Large intestine (tissue), 3 donors: ENCODE data around the gene ASS1. TPM values are rescaled to one million over a fixed set of nuclear protein-coding genes. Genes with fewer than 3 reads are reported as not detected.

Source experiments
- DNase-seq, 2 donors: peaks; one replicate each; pipeline versions ENCODE4 v3.0.0 to v3.0.0-alpha.2; 2013
- H3K27ac ChIP-seq: one replicate; pipeline ENCODE4 v1.5.1; 2013; ENCODE audit warnings: low read length
- H3K27me3 ChIP-seq: 2 replicates; pipeline ENCODE4 v1.6.1; 2013; ENCODE audit warnings: low read length; ENCODE audit not compliant: control insufficient read depth, insufficient read depth
- H3K36me3 ChIP-seq: 2 replicates; pipeline ENCODE4 v1.6.1; 2013; ENCODE audit warnings: low read length; ENCODE audit not compliant: control insufficient read depth, insufficient read depth
- H3K4me1 ChIP-seq: one replicate; pipeline ENCODE4 v1.6.1; 2013; ENCODE audit warnings: low read length; ENCODE audit not compliant: control insufficient read depth, insufficient read depth
- H3K4me3 ChIP-seq: one replicate; pipeline ENCODE4 v1.5.1; 2013; ENCODE audit warnings: low read length
- H3K9me3 ChIP-seq: one replicate; pipeline ENCODE4 v1.6.1; 2013; ENCODE audit warnings: mild to moderate bottlenecking, low read depth, low read length, moderate library complexity; ENCODE audit not compliant: control insufficient read depth
- WGBS: methylation state at CpG from one replicate; pipeline ENCODE4 v1.1.5; 2013; ENCODE audit warnings: low lambda C conversion rate; ENCODE audit not compliant: insufficient coverage; 5-methylcytosine and 5-hydroxymethylcytosine counted together
- polyA plus RNA-seq: library from polyadenylated mRNA; unstranded; fragments of 120-200 nt; gene quantifications from one replicate; pipeline ENCODE4 v1.2.1, GENCODE V29; 2013

ASS1 gene
- polyA plus RNA-seq, 1 donor = 704 TPM

DNA sequence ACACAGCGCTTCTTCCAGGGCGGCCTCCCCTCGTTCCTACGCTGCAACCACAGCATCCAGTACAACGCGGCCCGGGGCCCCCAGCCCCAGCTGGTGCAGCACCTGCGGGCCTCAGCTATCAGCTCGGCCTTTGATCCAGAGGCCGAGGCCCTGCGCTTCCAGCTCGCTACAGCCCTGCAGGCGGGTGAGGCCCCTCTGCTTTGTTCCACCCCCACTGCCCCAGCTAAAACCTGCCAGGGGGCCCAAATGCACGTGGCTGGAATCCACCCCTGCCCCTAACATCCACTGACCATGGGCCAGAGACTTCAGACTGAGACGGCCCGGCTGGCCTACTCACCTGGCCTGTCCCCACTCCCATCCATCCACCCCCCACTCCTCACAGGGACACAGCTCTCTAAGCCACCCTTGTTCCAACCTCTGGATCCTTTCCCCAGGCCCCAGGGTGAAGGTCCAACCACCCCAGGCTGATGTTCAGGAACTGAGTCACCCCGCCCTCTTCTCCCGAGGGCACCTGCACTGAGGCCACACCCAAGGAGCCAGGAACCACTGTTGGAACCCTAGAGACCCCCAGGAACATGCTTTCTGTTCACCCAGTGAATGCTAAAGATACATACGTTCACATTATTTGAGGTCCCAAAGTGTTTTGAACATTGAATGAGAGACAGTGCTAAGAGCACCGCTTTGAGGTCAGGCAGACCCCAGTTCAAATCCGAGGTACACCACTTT, 18.9 kb upstream of the ASS1 start:
- H3K4me1 ChIP-seq = peaks cover 44% of the 10 kb centered on the region
- WGBS = no CpG with 5 or more reads among the region's 21 CpGs
- peak overlapping the region; percentile 95 for H3K27ac ChIP-seq
- H3K36me3 ChIP-seq = peaks cover 12% of the 10 kb centered on the region
- H3K4me3 ChIP-seq = peak overlapping the region; percentile 10
- H3K9me3 ChIP-seq = peaks cover 17% of the 10 kb centered on the region
- DNase-seq = peak; percentile 90 to 98
- H3K27me3 ChIP-seq = no peaks in the 10 kb centered on the region

DNA sequence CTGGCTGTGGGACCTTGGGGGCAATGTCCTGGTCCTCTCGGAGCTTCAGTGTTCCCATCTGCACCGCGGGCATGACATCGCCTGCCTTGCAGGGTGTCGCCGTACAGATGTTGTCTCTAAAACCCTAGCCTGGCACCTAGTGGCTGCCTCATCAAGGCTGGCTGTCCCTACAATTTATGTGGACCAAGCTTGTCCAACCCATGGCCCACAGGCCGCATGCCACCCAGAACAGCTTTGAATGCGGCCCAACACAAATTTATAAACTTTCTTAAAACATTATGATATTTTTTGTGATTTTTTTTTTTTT, 18.3 kb upstream of the ASS1 start:
- WGBS = no CpG with 5 or more reads among the region's 8 CpGs
- Histone ChIP-seq H3K4me1 (peaks cover 44% of the 10 kb centered on the region), H3K9me3 (peaks cover 22% of the 10 kb centered on the region), H3K36me3 (peaks cover 12% of the 10 kb centered on the region), H3K4me3 (no peak overlapping the region), H3K27me3 (no peaks in the 10 kb centered on the region), H3K27ac (peak overlapping the region; percentile 95)
- no peak for DNase-seq

DNA sequence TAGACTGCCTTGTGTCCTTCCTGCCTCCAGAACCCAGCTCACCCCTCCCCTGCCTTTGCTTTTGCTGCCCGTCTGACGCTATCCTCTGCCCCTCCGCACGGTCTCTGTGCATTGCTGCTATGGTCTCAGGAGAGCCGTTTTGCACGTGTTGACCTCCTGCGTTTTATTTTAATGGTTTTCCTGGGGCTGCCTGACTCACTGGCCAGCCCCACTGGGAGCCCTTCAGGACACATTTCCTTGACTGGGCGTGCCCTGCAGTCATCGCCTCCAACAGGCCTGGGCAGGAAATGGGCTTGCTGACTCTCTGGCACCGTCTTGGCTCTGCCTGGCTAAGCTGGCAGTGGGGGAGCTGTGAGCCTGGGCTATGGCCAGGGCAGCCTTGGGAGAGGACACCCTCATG, 17.9 kb upstream of the ASS1 start:
- peaks cover 12% of the 10 kb centered on the region for H3K36me3 ChIP-seq
- no peaks in the 10 kb centered on the region for H3K27me3 ChIP-seq
- H3K27ac ChIP-seq = peak overlapping the region; percentile 95
- no peak overlapping the region for H3K4me3 ChIP-seq
- WGBS = no CpG with 5 or more reads among the region's 10 CpGs
- peaks cover 24% of the 10 kb centered on the region for H3K9me3 ChIP-seq
- peak in 1 of 2 donors; percentile 68 for DNase-seq
- H3K4me1 ChIP-seq = peaks cover 44% of the 10 kb centered on the region

DNA sequence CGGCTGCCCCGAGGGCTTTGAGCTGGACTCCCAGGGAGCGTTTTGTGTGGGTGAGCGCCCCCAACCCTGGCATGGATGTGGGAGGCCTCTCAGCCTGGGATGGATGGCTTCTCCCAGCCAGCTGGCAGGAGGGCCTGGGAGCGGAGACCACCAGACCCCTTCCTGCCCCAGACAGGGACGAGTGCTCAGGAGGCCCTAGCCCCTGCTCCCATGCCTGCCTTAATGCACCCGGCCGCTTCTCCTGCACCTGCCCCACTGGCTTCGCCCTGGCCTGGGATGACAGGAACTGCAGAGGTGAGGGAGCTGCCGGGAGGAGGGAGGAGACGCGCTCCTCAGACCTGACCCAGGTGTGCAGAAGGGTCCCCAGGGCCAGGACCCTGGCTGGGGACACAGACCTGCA, 17.4 kb upstream of the ASS1 start:
- no CpG with 5 or more reads among the region's 12 CpGs for WGBS
- Histone ChIP-seq H3K36me3 (peaks cover 15% of the 10 kb centered on the region), H3K9me3 (peaks cover 24% of the 10 kb centered on the region), H3K4me3 (no peak overlapping the region), H3K4me1 (peaks cover 44% of the 10 kb centered on the region), H3K27ac (peak overlapping the region; percentile 95), H3K27me3 (no peaks in the 10 kb centered on the region)
- no peak for DNase-seq

DNA sequence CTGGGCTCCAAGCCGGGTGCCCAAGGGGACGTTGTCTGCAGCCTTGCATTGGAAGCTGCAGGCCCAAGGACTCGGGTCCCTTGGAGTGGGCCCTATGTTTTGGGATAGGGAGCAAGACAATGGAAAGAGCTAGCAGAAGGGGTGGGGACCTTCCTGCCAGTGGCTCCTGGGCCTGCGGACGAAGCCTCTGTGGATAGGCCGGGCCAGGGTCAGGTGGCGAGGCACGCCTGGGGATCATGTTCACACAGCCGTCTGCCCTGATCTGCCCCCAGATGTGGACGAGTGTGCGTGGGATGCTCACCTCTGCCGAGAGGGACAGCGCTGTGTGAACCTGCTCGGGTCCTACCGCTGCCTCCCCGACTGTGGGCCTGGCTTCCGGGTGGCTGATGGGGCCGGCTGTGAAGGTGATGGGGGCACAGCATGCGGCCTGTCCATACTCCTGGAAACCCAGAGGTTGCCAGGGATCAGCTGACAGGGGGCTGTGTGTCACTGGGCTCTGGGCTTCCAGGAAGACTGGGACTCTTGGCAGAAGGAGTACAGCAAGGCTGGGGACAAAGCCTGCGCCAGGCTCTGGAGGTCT, 16.6 kb upstream of the ASS1 start:
- Histone ChIP-seq H3K4me3 (no peak overlapping the region), H3K4me1 (peaks cover 47% of the 10 kb centered on the region), H3K27ac (no peak overlapping the region), H3K9me3 (peaks cover 24% of the 10 kb centered on the region), H3K27me3 (peaks cover 5% of the 10 kb centered on the region), H3K36me3 (peaks cover 11% of the 10 kb centered on the region)
- DNase-seq = no peak
- WGBS = no CpG with 5 or more reads among the region's 20 CpGs

DNA sequence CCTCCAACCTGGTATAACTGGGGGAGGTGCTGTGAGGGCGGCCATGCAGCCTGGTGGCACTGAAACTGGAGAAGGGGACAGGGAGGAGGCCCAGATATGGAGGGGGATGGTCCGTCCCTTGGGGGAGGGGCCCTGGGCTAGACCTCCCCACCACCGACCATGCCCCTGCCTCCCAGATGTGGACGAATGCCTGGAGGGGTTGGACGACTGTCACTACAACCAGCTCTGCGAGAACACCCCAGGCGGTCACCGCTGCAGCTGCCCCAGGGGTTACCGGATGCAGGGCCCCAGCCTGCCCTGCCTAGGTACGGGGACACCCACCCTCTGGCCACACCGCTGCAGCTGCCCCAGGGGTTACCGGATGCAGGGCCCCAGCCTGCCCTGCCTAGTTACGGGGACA, 15.4 kb upstream of the ASS1 start:
- no peak for DNase-seq
- H3K27ac ChIP-seq = no peak overlapping the region
- H3K9me3 ChIP-seq = peaks cover 27% of the 10 kb centered on the region
- no CpG with 5 or more reads among the region's 13 CpGs for WGBS
- H3K4me1 ChIP-seq = peaks cover 46% of the 10 kb centered on the region
- H3K36me3 ChIP-seq = peaks cover 11% of the 10 kb centered on the region
- H3K27me3 ChIP-seq = peaks cover 14% of the 10 kb centered on the region
- H3K4me3 ChIP-seq = no peak overlapping the region

DNA sequence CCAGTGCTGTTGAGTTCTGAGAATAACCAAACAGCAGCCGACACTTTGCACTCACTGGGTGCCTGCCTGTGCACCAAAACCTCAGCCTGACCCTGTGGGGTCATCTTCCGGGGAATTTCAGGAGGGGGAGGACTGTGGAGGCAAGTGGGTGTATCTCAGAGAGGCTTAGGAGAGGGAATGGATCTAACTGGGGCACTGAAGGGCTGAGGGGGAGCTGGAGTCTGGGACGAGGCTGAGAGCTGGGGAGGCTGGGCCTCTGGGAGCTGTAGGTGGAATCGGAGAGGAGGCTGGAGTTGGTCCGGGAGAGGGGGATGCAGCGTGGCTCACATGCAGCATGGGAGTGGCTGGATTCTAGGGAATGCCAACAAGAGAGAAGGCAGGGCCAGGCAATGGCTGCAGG, 14.9 kb upstream of the ASS1 start:
- no peak for DNase-seq
- H3K9me3 ChIP-seq = peaks cover 27% of the 10 kb centered on the region
- no peak overlapping the region for H3K4me3 ChIP-seq
- WGBS = no CpG with 5 or more reads among the region's 6 CpGs
- peaks cover 42% of the 10 kb centered on the region for H3K4me1 ChIP-seq
- H3K27me3 ChIP-seq = peaks cover 14% of the 10 kb centered on the region
- peaks cover 11% of the 10 kb centered on the region for H3K36me3 ChIP-seq
- no peak overlapping the region for H3K27ac ChIP-seq

DNA sequence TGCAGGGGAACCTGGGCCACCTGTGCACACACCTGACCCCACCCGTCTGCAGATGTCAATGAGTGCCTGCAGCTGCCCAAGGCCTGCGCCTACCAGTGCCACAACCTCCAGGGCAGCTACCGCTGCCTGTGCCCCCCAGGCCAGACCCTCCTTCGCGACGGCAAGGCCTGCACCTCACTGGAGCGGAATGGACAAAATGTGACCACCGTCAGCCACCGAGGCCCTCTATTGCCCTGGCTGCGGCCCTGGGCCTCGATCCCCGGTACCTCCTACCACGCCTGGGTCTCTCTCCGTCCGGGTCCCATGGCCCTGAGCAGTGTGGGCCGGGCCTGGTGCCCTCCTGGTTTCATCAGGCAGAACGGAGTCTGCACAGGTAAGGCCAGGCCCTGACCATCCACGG, 14.5 kb upstream of the ASS1 start:
- Histone ChIP-seq H3K27ac (no peak overlapping the region), H3K4me1 (peaks cover 38% of the 10 kb centered on the region), H3K4me3 (no peak overlapping the region), H3K27me3 (peaks cover 14% of the 10 kb centered on the region), H3K36me3 (peaks cover 11% of the 10 kb centered on the region), H3K9me3 (peaks cover 27% of the 10 kb centered on the region)
- no CpG with 5 or more reads among the region's 18 CpGs for WGBS
- no peak for DNase-seq

DNA sequence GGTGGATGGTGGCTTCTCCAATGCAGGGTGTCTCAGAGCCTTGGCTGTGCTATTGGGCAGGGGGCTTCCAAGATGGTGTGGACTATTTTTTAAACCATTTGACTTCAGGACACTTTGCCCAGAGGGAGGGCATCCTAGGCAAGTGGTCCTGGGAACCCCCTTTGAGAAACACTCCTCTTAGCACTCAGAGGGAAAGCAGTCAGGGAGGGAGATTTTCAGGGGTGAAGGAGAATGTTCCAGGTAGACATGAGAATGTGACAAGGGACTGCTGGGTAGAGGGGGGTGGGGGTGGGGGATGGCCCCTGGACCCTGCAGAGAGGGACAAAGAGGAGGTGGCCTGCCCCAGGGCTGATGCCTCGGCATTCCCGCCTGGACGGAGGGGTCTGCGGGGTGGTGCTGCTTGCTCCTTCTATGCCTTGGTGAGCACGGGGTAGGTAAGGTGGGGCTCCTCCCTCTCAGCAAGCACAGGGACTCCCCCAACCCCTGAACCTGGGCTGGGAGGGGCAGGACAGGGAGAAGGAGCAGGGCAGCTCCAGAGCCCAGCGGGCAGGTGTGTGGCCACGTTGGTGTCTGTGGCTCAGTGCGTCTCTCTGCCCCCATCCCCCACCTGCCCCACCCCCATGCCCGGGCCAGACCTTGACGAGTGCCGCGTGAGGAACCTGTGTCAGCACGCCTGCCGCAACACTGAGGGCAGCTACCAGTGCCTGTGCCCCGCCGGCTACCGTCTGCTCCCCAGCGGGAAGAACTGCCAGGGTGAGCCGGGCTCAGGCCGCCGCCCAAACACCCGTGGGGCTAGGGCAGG, 13.8 kb upstream of the ASS1 start:
- H3K4me1 ChIP-seq = peaks cover 31% of the 10 kb centered on the region
- peaks cover 11% of the 10 kb centered on the region for H3K36me3 ChIP-seq
- H3K4me3 ChIP-seq = no peak overlapping the region
- no CpG with 5 or more reads among the region's 22 CpGs for WGBS
- H3K9me3 ChIP-seq = peaks cover 27% of the 10 kb centered on the region
- peaks cover 14% of the 10 kb centered on the region for H3K27me3 ChIP-seq
- DNase-seq = no peak
- no peak overlapping the region for H3K27ac ChIP-seq

DNA sequence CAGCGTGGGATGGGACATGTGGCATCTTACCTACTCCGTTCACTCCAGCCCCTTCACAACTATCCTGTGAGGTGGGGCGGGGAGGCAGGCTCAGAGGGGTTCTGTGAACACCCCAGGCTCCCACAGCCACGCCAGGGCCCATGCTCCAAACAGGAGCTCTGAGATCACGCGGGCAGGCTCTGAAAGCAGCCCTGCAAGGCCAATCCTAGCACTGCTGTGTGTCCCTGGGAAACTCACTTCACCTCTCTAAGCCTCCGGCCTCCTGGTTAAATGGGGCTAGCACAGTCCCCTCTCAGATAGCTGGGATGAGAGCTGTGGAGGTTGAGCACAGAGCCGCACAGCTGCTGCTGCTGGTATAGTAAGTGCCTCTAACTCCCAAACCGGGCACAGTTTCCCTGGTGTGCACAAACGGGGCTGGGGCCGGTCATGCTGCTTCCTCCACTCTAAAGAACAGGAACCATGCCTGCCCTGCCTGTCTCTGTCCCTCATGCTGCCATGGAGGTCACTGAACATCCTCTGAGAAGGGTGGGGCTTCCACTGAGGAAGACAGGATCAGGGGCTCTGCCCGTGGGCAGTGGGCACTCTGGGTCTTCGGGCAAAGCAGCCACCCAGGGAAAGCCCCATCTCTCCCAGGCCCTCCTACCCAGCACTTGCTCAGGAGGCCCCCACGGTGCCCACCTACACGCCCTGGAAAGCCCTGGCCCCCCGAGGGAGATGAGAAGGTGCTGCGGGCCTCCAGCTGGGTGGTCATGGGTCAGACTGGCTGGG, 13.0 kb upstream of the ASS1 start:
- Histone ChIP-seq H3K4me3 (no peak overlapping the region), H3K9me3 (peaks cover 27% of the 10 kb centered on the region), H3K27ac (no peak overlapping the region), H3K4me1 (peaks cover 23% of the 10 kb centered on the region), H3K36me3 (peaks cover 11% of the 10 kb centered on the region), H3K27me3 (peaks cover 14% of the 10 kb centered on the region)
- DNase-seq = no peak
- WGBS = no CpG with 5 or more reads among the region's 17 CpGs
